GM12878 (cell line): ENCODE results near the gene DDX20. TPM values are rescaled to one million over a fixed set of nuclear protein-coding genes. Genes with fewer than 3 reads are reported as not detected.

ENCODE experiments used
- ATAC-seq: fragments of 200-7000 bp; cut with Tn5 transposase; 3 replicates; pipeline ENCODE4 v1.9.1; 2020; ENCODE audit warnings: mild to moderate bottlenecking, moderate library complexity
- BruUV-seq: library from RNA; stranded (reverse); fragments of 400-500 nt; replicated peaks from 2 replicates; lab custom pipeline; 2021; lab: Mats Ljungman, UMichigan
- CTCF ChIA-PET: fragments of 300-600 bp; sonication (Branson Sonifier 250); formaldehyde crosslinking; extraction: SDS; loops from one replicate; lab custom pipeline; 2021; ENCODE audit warnings: inconsistent platforms; lab: Yijun Ruan, JAX
- POLR2A ChIA-PET: fragments of 350-600 bp; formaldehyde crosslinking; extraction: SDS; loops from one replicate; lab custom pipeline; 2021; ENCODE audit warnings: inconsistent platforms; lab: Charles Lee
- RAD21 ChIA-PET: fragments of 300-600 bp; sonication (Branson Sonifier 250); formaldehyde crosslinking; loops from one replicate; lab custom pipeline; 2023; ENCODE audit warnings: antibody characterized with exemption; ENCODE audit not compliant: unreplicated experiment; lab: Charles Lee
- SMC1A ChIA-PET: fragments of 300-600 bp; sonication (Branson Sonifier 250); formaldehyde crosslinking; loops from one replicate; lab custom pipeline; 2023; ENCODE audit not compliant: unreplicated experiment, uncharacterized antibody; lab: Charles Lee
- DNase-seq: peaks from one replicate; pipeline ENCODE4 v3.0.0-alpha.2; 2011; ENCODE audit warnings: low read depth, low spot score
- FAIRE-seq: peaks from 3 replicates; lab custom pipeline; 2011; peaks lifted over from hg19 to GRCh38; lab: Jason Lieb, UNC
- H2AFZ ChIP-seq: 2 replicates; pipeline ENCODE4 v1.6.0; 2011; ENCODE audit warnings: low read depth, low read length, control low read depth; ENCODE audit not compliant: control insufficient read depth
- H3K27ac ChIP-seq: 2 replicates; pipeline ENCODE4 v1.5.1; 2011; ENCODE audit warnings: control low read depth; ENCODE audit not compliant: control insufficient read depth, insufficient read depth
- H3K27me3 ChIP-seq, 2 experiments: replicated peaks in 1 of 2; 2 replicates each; pipeline versions ENCODE4 v1.6.0 to v1.6.1; 2011; ENCODE audit warnings: low read length in 1 of 2; ENCODE audit not compliant: control insufficient read depth in 2 of 2, insufficient read depth in 2 of 2
- H3K36me3 ChIP-seq, 2 experiments: 2 replicates each; pipeline ENCODE4 v1.5.1; 2011; ENCODE audit warnings: low read length in 1 of 2; ENCODE audit not compliant: control insufficient read depth in 2 of 2, insufficient read depth in 2 of 2
- H3K4me1 ChIP-seq: 2 replicates; pipeline ENCODE4 v1.6.1; 2011; ENCODE audit warnings: mild to moderate bottlenecking, low read length, moderate library complexity, mixed read lengths; ENCODE audit not compliant: control insufficient read depth, insufficient read depth
- H3K4me2 ChIP-seq: 2 replicates; pipeline ENCODE4 v1.6.0; 2011; ENCODE audit warnings: control low read depth; ENCODE audit not compliant: control insufficient read depth, insufficient read depth
- H3K4me3 ChIP-seq: fragments of 200-600 bp; sonication (generic); 2 replicates; pipeline ENCODE4 v1.5.1; 2016
- H3K79me2 ChIP-seq: 2 replicates; pipeline ENCODE4 v1.6.0; 2011; ENCODE audit warnings: low read length; ENCODE audit not compliant: control insufficient read depth, insufficient read depth
- H3K9ac ChIP-seq: 2 replicates; pipeline ENCODE4 v1.8.0; 2011; ENCODE audit warnings: low read length, control low read depth, mixed read lengths; ENCODE audit not compliant: control insufficient read depth, insufficient read depth
- H3K9me3 ChIP-seq: replicated peaks from 3 replicates; pipeline ENCODE4 v1.5.1; 2011; ENCODE audit warnings: mild to moderate bottlenecking, low read length; ENCODE audit not compliant: control insufficient read depth, insufficient read depth
- H4K20me1 ChIP-seq: 2 replicates; pipeline ENCODE4 v1.6.0; 2011; ENCODE audit not compliant: control insufficient read depth, insufficient read depth
- NR2F1 ChIP-seq: fragments of 450-650 bp; conservative IDR thresholded peaks from 2 replicates; pipeline ENCODE4 v1.6.1; 2017; ENCODE audit warnings: mild to moderate bottlenecking
- PAX8 ChIP-seq: fragments of 450-650 bp; IDR thresholded peaks from 2 replicates; pipeline ENCODE4 v1.6.1; 2017; ENCODE audit warnings: mild to moderate bottlenecking, moderate library complexity
- POU2F2 ChIP-seq: IDR thresholded peaks from 3 replicates; pipeline ENCODE4 v1.6.1; 2011; ENCODE audit warnings: low read depth, mild to moderate bottlenecking, low read length, borderline replicate concordance
- SREBF2 ChIP-seq: IDR thresholded peaks from 2 replicates; pipeline ENCODE4 v1.6.1; 2012; ENCODE audit warnings: mild to moderate bottlenecking, low read length
- STAT1 ChIP-seq: fragments of 450-650 bp; conservative IDR thresholded peaks from 2 replicates; pipeline ENCODE4 v1.6.1; 2014; ENCODE audit warnings: antibody characterized with exemption, mild to moderate bottlenecking
- WGBS: methylation state at CpG from one replicate; pipeline ENCODE4 v1.1.6; 2016; ENCODE audit warnings: low lambda C conversion rate; ENCODE audit not compliant: insufficient replicate concordance, insufficient coverage; ENCODE audit errors: missing lambda C conversion rate; 5-methylcytosine and 5-hydroxymethylcytosine counted together
- in situ Hi-C: fragments of 300-500 bp; cut with MboI; formaldehyde crosslinking; loops from 9 replicates; pipeline ENCODE4 v1.14.3; 2018; ENCODE audit warnings: mixed read lengths
- intact Hi-C: fragments of 100-400 bp; cut with micrococcal nuclease; formaldehyde crosslinking; loops from one replicate; pipeline ENCODE4 v1.14.2; 2022; ENCODE audit not compliant: unreplicated experiment
- polyA plus RNA-seq, 11 experiments: library from polyadenylated mRNA; depleted of rRNA in 4 of 11; unstranded in 6 of 11; stranded (reverse) in 5 of 11; fragments of >200 nt; fragmentation: Nextera tagmentation in 4 of 11; fragmentation: Illumina TruSeq in 1 of 11; extraction: Ambion mirVana in 4 of 11; extraction: Trizol in 1 of 11; gene quantifications; 1 replicate in 1 of 11; 2 replicates in 10 of 11; pipeline versions ENCODE4 v1.2.1 to v1.2.3, GENCODE V29; 2011 to 2016; ENCODE audit warnings: inconsistent platforms in 2 of 11, missing spikeins in 2 of 11, low read depth in 1 of 11
- total RNA-seq, 4 experiments: library from RNA; depleted of rRNA in 3 of 4; stranded (reverse); fragments of >200 nt in 3 of 4; fragmentation: Illumina TruSeq in 1 of 4; extraction: Trizol in 1 of 4; gene quantifications; 2 replicates each; pipeline versions ENCODE4 v1.2.1 to v1.2.3, GENCODE V29; 2013 to 2021
- TF ChIP-seq, protein P1 (sequence below): fragments of 450-650 bp; IDR thresholded peaks from 2 replicates; pipeline ENCODE4 v1.6.1; 2016; ENCODE audit warnings: mild to moderate bottlenecking
- TF ChIP-seq, protein P2 (sequence below): IDR thresholded peaks from 2 replicates; pipeline ENCODE4 v1.6.1; 2011; ENCODE audit warnings: borderline replicate concordance, low read depth, mild to moderate bottlenecking, moderate library complexity, mixed read lengths, low read length; ENCODE audit not compliant: insufficient read depth; ENCODE audit errors: extremely low read length
- TF ChIP-seq, protein P3 (sequence below): IDR thresholded peaks from 2 replicates; pipeline ENCODE4 v1.6.1; 2012; ENCODE audit warnings: low read depth, low read length, improper control_type of control experiment
- TF ChIP-seq, protein P4 (sequence below): fragments of 450-650 bp; IDR thresholded peaks from 2 replicates; pipeline ENCODE4 v1.6.1; 2014; ENCODE audit warnings: mild to moderate bottlenecking

Gene DDX20
- total and polyA plus RNA-seq, 10 of the 15 experiments (the other 5 are each of a cell fraction or from before 2014, with no cell fraction given), result 7.2 to 30.6 (median 25.1) TPM

DNA sequence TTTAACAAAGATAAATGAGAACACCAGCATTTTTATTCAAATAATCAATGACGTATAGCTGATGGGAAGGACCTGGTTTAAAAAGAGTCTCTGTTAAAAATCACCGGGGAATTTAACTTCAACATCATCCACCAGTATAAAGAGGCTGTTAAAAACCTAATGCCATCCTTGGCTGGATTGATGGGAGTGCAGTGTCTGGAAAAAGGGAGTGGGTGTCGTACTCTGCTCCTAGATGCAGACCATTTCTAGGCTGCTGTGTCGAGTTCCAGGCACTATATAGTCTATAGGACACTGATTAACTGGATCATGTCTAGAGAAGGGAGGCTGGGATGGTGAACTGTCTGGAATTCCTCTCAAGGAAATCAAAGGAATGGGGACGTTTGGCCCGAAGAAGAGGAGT lies 36.1 kb downstream of the DDX20 start:
- intact Hi-C loops (no loop called here), in situ Hi-C loops (no loop called here)
- Histone ChIP-seq H3K27me3 (peaks cover 0 to 3% of the 10 kb centered on the region in 2 experiments; a peak in 3 of 4 replicates), H3K27ac (no peak overlapping the region), H3K9ac (no peak overlapping the region), H2AFZ (no peak overlapping the region), H3K9me3 (no peaks in the 10 kb centered on the region), H3K4me3 (no peak overlapping the region), H4K20me1 (no peaks in the 10 kb centered on the region), H3K4me2 (no peak overlapping the region), H3K79me2 (no peaks in the 10 kb centered on the region), H3K36me3 (no peaks in the 10 kb centered on the region), H3K4me1 (no peaks in the 10 kb centered on the region)
- no peak for ATAC-seq
- WGBS, result 20% methylated on average over 6 of the region's 6 CpGs
- no peak for FAIRE-seq
- POLR2A ChIA-PET, result no interaction called here
- CTCF ChIA-PET, result interaction anchor here (1.0 to 1.4 kb wide), 2 partner anchors 22 to 213 kb away, joined by 3 read pairs; no protein-coding TSS in a partner anchor
- TF ChIP-seq, protein P1, sequence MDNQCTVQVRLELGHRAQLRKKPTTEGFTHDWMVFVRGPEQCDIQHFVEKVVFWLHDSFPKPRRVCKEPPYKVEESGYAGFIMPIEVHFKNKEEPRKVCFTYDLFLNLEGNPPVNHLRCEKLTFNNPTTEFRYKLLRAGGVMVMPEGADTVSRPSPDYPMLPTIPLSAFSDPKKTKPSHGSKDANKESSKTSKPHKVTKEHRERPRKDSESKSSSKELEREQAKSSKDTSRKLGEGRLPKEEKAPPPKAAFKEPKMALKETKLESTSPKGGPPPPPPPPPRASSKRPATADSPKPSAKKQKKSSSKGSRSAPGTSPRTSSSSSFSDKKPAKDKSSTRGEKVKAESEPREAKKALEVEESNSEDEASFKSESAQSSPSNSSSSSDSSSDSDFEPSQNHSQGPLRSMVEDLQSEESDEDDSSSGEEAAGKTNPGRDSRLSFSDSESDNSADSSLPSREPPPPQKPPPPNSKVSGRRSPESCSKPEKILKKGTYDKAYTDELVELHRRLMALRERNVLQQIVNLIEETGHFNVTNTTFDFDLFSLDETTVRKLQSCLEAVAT, result no peak
- TF ChIP-seq PAX8 (no peak), POU2F2 (no peak), NR2F1 (no peak), SREBF2 (no peak), STAT1 (no peak)
- TF ChIP-seq, protein P2, sequence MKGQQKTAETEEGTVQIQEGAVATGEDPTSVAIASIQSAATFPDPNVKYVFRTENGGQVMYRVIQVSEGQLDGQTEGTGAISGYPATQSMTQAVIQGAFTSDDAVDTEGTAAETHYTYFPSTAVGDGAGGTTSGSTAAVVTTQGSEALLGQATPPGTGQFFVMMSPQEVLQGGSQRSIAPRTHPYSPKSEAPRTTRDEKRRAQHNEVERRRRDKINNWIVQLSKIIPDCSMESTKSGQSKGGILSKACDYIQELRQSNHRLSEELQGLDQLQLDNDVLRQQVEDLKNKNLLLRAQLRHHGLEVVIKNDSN, result no peak
- TF ChIP-seq, protein P3, sequence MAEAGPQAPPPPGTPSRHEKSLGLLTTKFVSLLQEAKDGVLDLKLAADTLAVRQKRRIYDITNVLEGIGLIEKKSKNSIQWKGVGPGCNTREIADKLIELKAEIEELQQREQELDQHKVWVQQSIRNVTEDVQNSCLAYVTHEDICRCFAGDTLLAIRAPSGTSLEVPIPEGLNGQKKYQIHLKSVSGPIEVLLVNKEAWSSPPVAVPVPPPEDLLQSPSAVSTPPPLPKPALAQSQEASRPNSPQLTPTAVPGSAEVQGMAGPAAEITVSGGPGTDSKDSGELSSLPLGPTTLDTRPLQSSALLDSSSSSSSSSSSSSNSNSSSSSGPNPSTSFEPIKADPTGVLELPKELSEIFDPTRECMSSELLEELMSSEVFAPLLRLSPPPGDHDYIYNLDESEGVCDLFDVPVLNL, result no peak
- TF ChIP-seq, protein P4, sequence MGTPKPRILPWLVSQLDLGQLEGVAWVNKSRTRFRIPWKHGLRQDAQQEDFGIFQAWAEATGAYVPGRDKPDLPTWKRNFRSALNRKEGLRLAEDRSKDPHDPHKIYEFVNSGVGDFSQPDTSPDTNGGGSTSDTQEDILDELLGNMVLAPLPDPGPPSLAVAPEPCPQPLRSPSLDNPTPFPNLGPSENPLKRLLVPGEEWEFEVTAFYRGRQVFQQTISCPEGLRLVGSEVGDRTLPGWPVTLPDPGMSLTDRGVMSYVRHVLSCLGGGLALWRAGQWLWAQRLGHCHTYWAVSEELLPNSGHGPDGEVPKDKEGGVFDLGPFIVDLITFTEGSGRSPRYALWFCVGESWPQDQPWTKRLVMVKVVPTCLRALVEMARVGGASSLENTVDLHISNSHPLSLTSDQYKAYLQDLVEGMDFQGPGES, result no peak
- no TSS peak for BruUV-seq
- SMC1A ChIA-PET, result no interaction called here
- RAD21 ChIA-PET, result no interaction called here
- no peak for DNase-seq
